H1 (cell line): ENCODE data around the gene SIK3. TPM values are rescaled to one million over a fixed set of nuclear protein-coding genes. Genes with fewer than 3 reads are reported as not detected.

ENCODE experiments used
- CTCF ChIA-PET: fragments of 300-600 bp; sonication (Branson Sonifier 250); formaldehyde crosslinking; loops from one replicate; lab custom pipeline; 2021; ENCODE audit not compliant: partially characterized antibody; lab: Charles Lee
- POLR2A ChIA-PET: fragments of 300-600 bp; sonication (Branson Sonifier 250); formaldehyde crosslinking; loops from one replicate; lab custom pipeline; 2021; ENCODE audit warnings: inconsistent platforms; ENCODE audit not compliant: partially characterized antibody; lab: Charles Lee
- DNase-seq, 2 experiments: peaks; one replicate each; pipeline versions ENCODE4 v3.0.0 to v3.0.0-alpha.2; 2010 to 2022; ENCODE audit warnings: low spot score in 2 of 2, low read depth in 1 of 2, mixed read lengths in 1 of 2
- FAIRE-seq: peaks from 2 replicates; lab custom pipeline; 2011; peaks lifted over from hg19 to GRCh38; lab: Jason Lieb, UNC
- H2AFZ ChIP-seq: 2 replicates; pipeline ENCODE4 v1.8.1; 2012; ENCODE audit warnings: low read length, inconsistent platforms
- H2AK5ac ChIP-seq: 2 replicates; pipeline ENCODE4 v1.6.1; 2013; ENCODE audit warnings: low read depth, low read length
- H2BK120ac ChIP-seq: replicated peaks from 2 replicates; pipeline ENCODE3; 2013; ENCODE audit warnings: low read depth, low read length, inconsistent platforms
- H2BK12ac ChIP-seq: 2 replicates; pipeline ENCODE4 v1.6.1; 2013; ENCODE audit warnings: low read depth, low read length
- H2BK15ac ChIP-seq: 2 replicates; pipeline ENCODE4 v1.6.1; 2013; ENCODE audit warnings: low read length
- H2BK20ac ChIP-seq: 2 replicates; pipeline ENCODE4 v1.6.1; 2013; ENCODE audit warnings: low read length
- H2BK5ac ChIP-seq: 2 replicates; pipeline ENCODE4 v1.6.1; 2013; ENCODE audit warnings: low read depth, low read length
- H3K14ac ChIP-seq: 2 replicates; pipeline ENCODE4 v1.6.1; 2013; ENCODE audit warnings: inconsistent platforms; ENCODE audit not compliant: insufficient read length
- H3K18ac ChIP-seq: 2 replicates; pipeline ENCODE4 v1.6.1; 2013; ENCODE audit warnings: low read length; ENCODE audit errors: extremely low read depth
- H3K23ac ChIP-seq: 2 replicates; pipeline ENCODE4 v1.6.1; 2013; ENCODE audit warnings: inconsistent platforms; ENCODE audit not compliant: insufficient read length
- H3K23me2 ChIP-seq: 2 replicates; pipeline ENCODE4 v1.6.1; 2013; ENCODE audit warnings: low read depth, low read length
- H3K27ac ChIP-seq: 2 replicates; pipeline ENCODE4 v1.6.1; 2011; ENCODE audit warnings: low read depth, low read length, inconsistent platforms
- H3K27me3 ChIP-seq, 4 experiments: replicated peaks in 1 of 4; 1 replicate in 1 of 4; 2 replicates in 3 of 4; pipeline versions ENCODE4 v1.6.1 to v1.8.1; 2011 to 2013; ENCODE audit warnings: low read length in 3 of 4, mild to moderate bottlenecking in 3 of 4, inconsistent platforms in 2 of 4, mixed read lengths in 2 of 4, moderate library complexity in 1 of 4; ENCODE audit not compliant: control insufficient read depth in 3 of 4, insufficient read depth in 3 of 4; ENCODE audit errors: extremely low read depth in 1 of 4
- H3K36me3 ChIP-seq, 4 experiments: 2 replicates each; pipeline versions ENCODE4 v1.6.1 to v1.8.1; 2011 to 2013; ENCODE audit warnings: mild to moderate bottlenecking in 4 of 4, low read length in 3 of 4, moderate library complexity in 2 of 4, control low read depth in 1 of 4, inconsistent platforms in 1 of 4; ENCODE audit not compliant: insufficient read depth in 4 of 4, control insufficient read depth in 2 of 4
- H3K4ac ChIP-seq: replicated peaks from 2 replicates; pipeline ENCODE3; 2013; ENCODE audit warnings: low read length, low read depth, mixed read lengths, inconsistent platforms; ENCODE audit not compliant: insufficient read length
- H3K4me1 ChIP-seq, 4 experiments: replicated peaks in 1 of 4; 1 replicate in 1 of 4; 2 replicates in 3 of 4; pipeline versions ENCODE4 v1.6.1 to v1.8.1; 2011 to 2013; ENCODE audit warnings: low read length in 3 of 4, inconsistent platforms in 2 of 4, mixed read lengths in 1 of 4; ENCODE audit not compliant: insufficient read depth in 4 of 4, control insufficient read depth in 3 of 4
- H3K4me2 ChIP-seq, 2 experiments: 2 replicates each; pipeline versions ENCODE4 v1.6.1 to v1.8.1; 2011 to 2013; ENCODE audit warnings: low read depth in 2 of 2, low read length in 2 of 2, control low read depth in 1 of 2, inconsistent platforms in 1 of 2, mild to moderate bottlenecking in 1 of 2; ENCODE audit not compliant: insufficient read depth in 1 of 2
- H3K4me3 ChIP-seq, 4 experiments: fragments of 200-600, 300-600 bp in 1 of 4; sonication (generic), shearing (Covaris generic), sonication (Bioruptor Twin) in 1 of 4; 2 replicates each; pipeline versions ENCODE4 v1.5.1 to v1.8.1; 2011 to 2016; ENCODE audit warnings: low read length in 4 of 4, low read depth in 3 of 4, control low read depth in 2 of 4, inconsistent platforms in 2 of 4, mild to moderate bottlenecking in 2 of 4, mixed read lengths in 1 of 4, moderate library complexity in 1 of 4; ENCODE audit not compliant: insufficient read depth in 2 of 4; ENCODE audit errors: extremely low read depth in 1 of 4
- H3K56ac ChIP-seq: replicated peaks from 2 replicates; pipeline ENCODE3; 2013; ENCODE audit warnings: low read depth, mild to moderate bottlenecking, mixed read lengths, low read length, inconsistent platforms; ENCODE audit not compliant: insufficient read length
- H3K79me1 ChIP-seq: 2 replicates; pipeline ENCODE4 v1.6.1; 2013; ENCODE audit warnings: low read depth, low read length, control low read depth
- H3K79me2 ChIP-seq, 2 experiments: 2 replicates each; pipeline versions ENCODE4 v1.6.1 to v1.8.1; 2012 to 2013; ENCODE audit warnings: low read length in 2 of 2, mild to moderate bottlenecking in 2 of 2, inconsistent platforms in 1 of 2; ENCODE audit not compliant: insufficient read depth in 2 of 2, control insufficient read depth in 1 of 2
- H3K9ac ChIP-seq, 4 experiments: replicated peaks in 1 of 4; 1 replicate in 1 of 4; 2 replicates in 3 of 4; pipeline versions ENCODE4 v1.6.1 to v1.8.1; 2011 to 2013; ENCODE audit warnings: low read depth in 3 of 4, low read length in 3 of 4, control low read depth in 2 of 4, mild to moderate bottlenecking in 2 of 4, moderate library complexity in 2 of 4, inconsistent platforms in 1 of 4; ENCODE audit errors: extremely low read depth in 1 of 4
- H3K9me3 ChIP-seq, 2 experiments: 2 replicates each; pipeline versions ENCODE4 v1.6.1 to v1.8.1; 2012 to 2013; ENCODE audit warnings: mild to moderate bottlenecking in 2 of 2, moderate library complexity in 2 of 2, control low read depth in 1 of 2, inconsistent platforms in 1 of 2, low read depth in 1 of 2, low read length in 1 of 2, mixed read lengths in 1 of 2; ENCODE audit not compliant: insufficient read depth in 2 of 2
- H4K20me1 ChIP-seq, 2 experiments: replicated peaks in 1 of 2; 2 replicates each; pipeline versions ENCODE3 to v1.8.1; 2011 to 2013; ENCODE audit warnings: inconsistent platforms in 2 of 2, low read length in 2 of 2, mild to moderate bottlenecking in 1 of 2; ENCODE audit not compliant: insufficient read depth in 2 of 2, control insufficient read depth in 1 of 2
- H4K5ac ChIP-seq: 2 replicates; pipeline ENCODE4 v1.6.1; 2013; ENCODE audit warnings: low read length, low read depth, mixed read lengths, inconsistent platforms; ENCODE audit not compliant: insufficient read length
- H4K8ac ChIP-seq: 2 replicates; pipeline ENCODE4 v1.8.0; 2013; ENCODE audit warnings: mild to moderate bottlenecking, moderate library complexity, low read length, inconsistent platforms; ENCODE audit not compliant: insufficient read depth; ENCODE audit errors: extremely low read depth
- H4K91ac ChIP-seq: replicated peaks from 2 replicates; pipeline ENCODE3; 2013; ENCODE audit warnings: low read length, mixed read lengths, inconsistent platforms; ENCODE audit not compliant: insufficient read length
- ASH2L ChIP-seq: fragments of 200-600, 300-600 bp; sonication (generic); IDR thresholded peaks from one replicate; pipeline ENCODE4 v1.7.1; 2017; ENCODE audit warnings: low read length
- CHD1 ChIP-seq: IDR thresholded peaks from 2 replicates; pipeline ENCODE4 v1.6.1; 2012; ENCODE audit warnings: low read depth, low read length, improper control_type of control experiment
- CTBP2 ChIP-seq: IDR thresholded peaks from 2 replicates; pipeline ENCODE4 v1.7.0; 2011; ENCODE audit warnings: borderline replicate concordance, mild to moderate bottlenecking, moderate library complexity, mixed read lengths, low read length; ENCODE audit not compliant: insufficient read depth, insufficient read length
- E2F6 ChIP-seq: IDR thresholded peaks from 2 replicates; pipeline ENCODE4 v1.6.1; 2012; ENCODE audit warnings: inconsistent platforms
- EGR1 ChIP-seq: IDR thresholded peaks from 2 replicates; pipeline ENCODE4 v1.6.1; 2011; ENCODE audit warnings: low read depth, low read length, borderline replicate concordance
- GABPA ChIP-seq: IDR thresholded peaks from 2 replicates; pipeline ENCODE4 v1.6.1; 2011; ENCODE audit warnings: mild to moderate bottlenecking, low read length, moderate library complexity, borderline replicate concordance; ENCODE audit not compliant: insufficient read depth
- POU5F1 ChIP-seq: IDR thresholded peaks from 2 replicates; pipeline ENCODE4 v1.6.1; 2011; ENCODE audit warnings: low read depth, mild to moderate bottlenecking, low read length, moderate library complexity
- SP2 ChIP-seq: IDR thresholded peaks from 2 replicates; pipeline ENCODE4 v1.6.1; 2012; ENCODE audit warnings: mild to moderate bottlenecking, low read length, inconsistent platforms
- TEAD4 ChIP-seq: IDR thresholded peaks from 2 replicates; pipeline ENCODE4 v1.6.1; 2012; ENCODE audit warnings: low read depth, low read length, inconsistent platforms, mixed read lengths
- USF2 ChIP-seq: IDR thresholded peaks from 2 replicates; pipeline ENCODE4 v1.6.1; 2011; ENCODE audit warnings: low read length, improper control_type of control experiment
- WGBS, 2 experiments: shearing (Covaris generic) in 1 of 2; methylation state at CpG; one replicate each; pipeline versions ENCODE4 v1.1.6 to v1.1.7; 2013 to 2015; ENCODE audit warnings: low lambda C conversion rate in 2 of 2, mixed read lengths in 2 of 2, inconsistent platforms in 1 of 2, low coverage in 1 of 2, missing lambda C conversion rate in 1 of 2; ENCODE audit not compliant: insufficient replicate concordance in 2 of 2, insufficient coverage in 1 of 2, insufficient read length in 1 of 2; ENCODE audit errors: extremely low coverage in 1 of 2, missing lambda C conversion rate in 1 of 2; 5-methylcytosine and 5-hydroxymethylcytosine counted together
- polyA plus RNA-seq, 7 experiments: library from polyadenylated mRNA; depleted of rRNA in 3 of 7; stranded (reverse) in 5 of 7; unstranded in 2 of 7; fragments of >200 nt in 5 of 7; fragments of 200-250 nt in 2 of 7; gene quantifications; 1 replicate in 5 of 7; 2 replicates in 1 of 7; 4 replicates in 1 of 7; pipeline versions ENCODE4 v1.2.1 to v1.2.3, GENCODE V29; 2011 to 2013; ENCODE audit warnings: missing spikeins in 2 of 7, mixed read lengths in 2 of 7
- total RNA-seq: library from RNA; stranded (reverse); fragmentation: NEBNext Ultra II Directional; extraction: Animal tissue kit (Norgen Biotek cat#: 25700); gene quantifications from 2 replicates; pipeline ENCODE4 v1.2.1, GENCODE V29; 2021

Gene SIK3
- total and polyA plus RNA-seq, 2 of the 8 experiments (the other 6 are each of a cell fraction or from before 2014, with no cell fraction given), result 19.9 to 32.1 TPM

GRCh38 chr11:116814502-116814901, 283.7 kb downstream of the SIK3 start:
- no peak overlapping the region for H2BK120ac ChIP-seq
- no peak overlapping the region for H3K4ac ChIP-seq
- 93% methylated on average over 6 of the region's 6 CpGs; no CpG with 5 or more reads in 1 of the 2 experiments for WGBS, 2 experiments
- no peak overlapping the region for H3K27ac ChIP-seq
- no peaks in the 10 kb centered on the region for H4K20me1 ChIP-seq
- H2AK5ac ChIP-seq, result no peak overlapping the region
- DNase-seq (no peak), FAIRE-seq (no peak)
- H3K9me3 ChIP-seq, result no peaks in the 10 kb centered on the region
- H4K91ac ChIP-seq, result no peak overlapping the region
- no peak overlapping the region for H2AFZ ChIP-seq
- no peak overlapping the region for H3K4me3 ChIP-seq
- H2BK15ac ChIP-seq, result no peak overlapping the region
- H3K36me3 ChIP-seq, result no peaks in the 10 kb centered on the region
- H3K27me3 ChIP-seq, result no peaks in the 10 kb centered on the region
- H3K4me1 ChIP-seq, result no peaks in the 10 kb centered on the region
- H3K56ac ChIP-seq, result no peak overlapping the region
- no peak overlapping the region for H2BK5ac ChIP-seq
- H3K9ac ChIP-seq, result no peak overlapping the region
- H3K18ac ChIP-seq, result no peak overlapping the region
- H3K14ac ChIP-seq, result no peak overlapping the region
- no peaks in the 10 kb centered on the region; the same call in 1 of the 2 replicates for H3K23me2 ChIP-seq
- POLR2A ChIA-PET, result interaction anchor here (1.4 kb wide), 1 partner anchor 21 kb away, joined by 3 read pairs; no protein-coding TSS in a partner anchor
- no peak overlapping the region for H2BK12ac ChIP-seq
- CTCF ChIA-PET, result interaction anchor here (2.0 kb wide), 1 partner anchor 24 kb away, joined by 11 read pairs; the partner anchor contains the start of gene APOA5
- H3K79me2 ChIP-seq, result no peaks in the 10 kb centered on the region
- no peak overlapping the region for H2BK20ac ChIP-seq
- no peaks in the 10 kb centered on the region for H3K79me1 ChIP-seq
- H4K5ac ChIP-seq, result no peak overlapping the region
- no peak overlapping the region; the same call in 1 of the 2 replicates for H4K8ac ChIP-seq
- no peak overlapping the region for H3K23ac ChIP-seq
- no peak overlapping the region for H3K4me2 ChIP-seq
- TF ChIP-seq GABPA, result no peak
- TF ChIP-seq POU5F1, result no peak
- no peak for TF ChIP-seq SP2
- TF ChIP-seq ASH2L, result no peak
- no peak for TF ChIP-seq EGR1
- TF ChIP-seq E2F6, result no peak
- no peak for TF ChIP-seq USF2
- no peak for TF ChIP-seq CHD1
- no peak for TF ChIP-seq CTBP2
- no peak for TF ChIP-seq TEAD4
